DMS53 treated with DMSO at 0.1 percent for 48 hours (cell line): Measurements from ENCODE around the gene TMEM174.

Source experiments
- DNase-seq: peaks from one replicate; lab custom pipeline; 2025; ENCODE audit not compliant: unreplicated experiment; lab: John Stamatoyannopoulos, UW

Gene TMEM174, protein sequence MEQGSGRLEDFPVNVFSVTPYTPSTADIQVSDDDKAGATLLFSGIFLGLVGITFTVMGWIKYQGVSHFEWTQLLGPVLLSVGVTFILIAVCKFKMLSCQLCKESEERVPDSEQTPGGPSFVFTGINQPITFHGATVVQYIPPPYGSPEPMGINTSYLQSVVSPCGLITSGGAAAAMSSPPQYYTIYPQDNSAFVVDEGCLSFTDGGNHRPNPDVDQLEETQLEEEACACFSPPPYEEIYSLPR

GRCh38 chr5:73172951-73173350, at the start of gene TMEM174:
Gene TMEM174, plus strand, starts transcription at chr5:73173193. Its CDS starts 51 bp downstream, at chr5:73173244.
- DNase-seq, result no peak

GRCh38 chr5:73125289-73125688, 47.7 kb upstream of the TMEM174 start:
- DNase-seq, result no peak

DNA sequence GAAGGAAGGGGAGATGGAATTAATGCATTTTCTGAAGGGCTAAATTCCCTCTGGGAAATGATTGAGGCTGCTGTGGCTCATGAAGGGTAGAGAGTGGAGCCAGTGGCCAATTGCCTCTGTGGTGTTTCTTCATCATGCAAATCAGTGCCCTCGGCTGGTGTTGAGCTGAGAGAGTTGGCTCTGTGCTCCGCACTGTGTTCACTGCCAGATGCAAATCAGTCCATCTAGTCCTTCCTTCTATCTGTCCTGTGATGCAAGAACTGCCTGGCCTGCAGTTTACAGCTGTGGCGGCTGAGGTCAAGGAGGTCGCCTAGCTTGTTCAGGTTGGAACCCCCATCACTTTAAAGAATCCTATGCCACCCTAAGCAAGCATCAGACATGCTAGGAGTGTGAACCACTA, 46.6 kb upstream of the TMEM174 start:
- DNase-seq, result no peak

GRCh38 chr5:73126957-73127356, 46.0 kb upstream of the TMEM174 start:
- DNase-seq, result no peak

DNA sequence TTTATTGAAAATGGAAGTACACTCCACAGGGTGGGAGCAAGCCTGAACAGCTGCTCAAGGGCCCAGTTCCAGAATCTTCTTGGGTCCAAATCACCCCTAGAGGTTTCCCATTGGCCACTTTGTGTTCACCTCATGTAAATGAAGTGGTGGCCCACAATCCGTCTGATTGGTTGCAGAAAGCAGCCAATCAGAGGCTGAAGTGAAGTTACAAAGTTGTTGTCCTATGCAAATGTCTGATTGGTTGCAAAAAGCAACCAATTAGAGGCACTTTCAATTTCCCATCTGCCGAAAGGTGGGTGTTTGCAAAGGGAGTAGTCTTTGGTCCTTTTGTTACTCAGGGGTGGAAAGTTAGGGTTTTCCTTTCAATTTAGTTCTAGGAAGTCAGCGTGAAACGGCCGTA, 43.9 kb upstream of the TMEM174 start:
- DNase-seq, result no peak

DNA sequence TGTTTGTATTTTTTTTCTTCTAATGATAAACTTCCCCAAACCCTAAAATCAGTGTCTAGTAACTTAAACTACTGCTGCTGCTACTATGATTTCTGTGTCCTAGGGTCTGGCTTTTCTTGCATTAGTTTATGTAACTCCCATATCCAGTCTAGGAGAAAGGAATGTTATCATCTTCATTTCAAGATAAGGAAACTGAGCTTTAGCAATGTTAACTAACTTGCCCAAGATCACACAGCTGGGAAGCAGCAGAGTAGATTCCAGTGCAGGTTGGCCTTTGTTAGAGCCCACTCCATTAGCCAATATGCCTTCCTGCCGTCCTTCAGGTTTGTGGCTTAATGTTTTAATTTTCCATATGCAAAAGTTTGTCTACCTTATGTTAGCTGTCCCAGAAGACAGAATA, 42.2 kb upstream of the TMEM174 start:
- DNase-seq, result no peak

DNA sequence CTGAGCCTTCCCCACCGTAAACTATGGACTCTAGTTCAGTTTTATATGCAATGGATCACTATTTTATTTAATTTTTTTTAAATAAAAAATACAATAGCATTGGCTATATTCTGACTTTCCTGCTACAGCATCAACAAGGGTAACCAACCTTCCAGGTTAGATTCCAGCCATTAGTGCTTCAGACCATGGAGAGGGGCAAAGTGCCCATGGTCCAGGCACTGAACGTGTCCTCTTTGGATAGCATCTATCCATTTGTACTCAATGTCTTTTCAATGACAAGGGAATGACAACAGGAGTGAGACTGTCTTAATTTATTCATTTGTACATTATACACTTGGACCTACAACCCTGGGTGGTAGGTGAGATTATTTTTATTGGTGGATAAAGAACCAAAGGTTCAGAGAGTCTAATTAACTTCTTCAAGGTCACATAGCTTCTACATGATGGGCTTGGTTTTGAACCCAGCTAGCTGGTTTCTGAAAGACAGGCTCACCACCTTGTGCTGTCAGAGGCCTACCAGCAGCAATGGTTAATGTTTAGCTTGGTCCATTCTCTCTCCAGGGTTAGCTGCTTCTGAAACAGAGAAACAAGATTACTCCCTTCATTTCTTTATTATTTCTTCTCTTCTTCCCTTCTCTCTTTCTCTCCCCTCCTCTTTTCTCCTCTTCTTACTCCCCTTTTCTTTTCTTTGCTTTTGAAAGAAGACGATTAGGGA, 41.1 kb upstream of the TMEM174 start:
- DNase-seq, result no peak

DNA sequence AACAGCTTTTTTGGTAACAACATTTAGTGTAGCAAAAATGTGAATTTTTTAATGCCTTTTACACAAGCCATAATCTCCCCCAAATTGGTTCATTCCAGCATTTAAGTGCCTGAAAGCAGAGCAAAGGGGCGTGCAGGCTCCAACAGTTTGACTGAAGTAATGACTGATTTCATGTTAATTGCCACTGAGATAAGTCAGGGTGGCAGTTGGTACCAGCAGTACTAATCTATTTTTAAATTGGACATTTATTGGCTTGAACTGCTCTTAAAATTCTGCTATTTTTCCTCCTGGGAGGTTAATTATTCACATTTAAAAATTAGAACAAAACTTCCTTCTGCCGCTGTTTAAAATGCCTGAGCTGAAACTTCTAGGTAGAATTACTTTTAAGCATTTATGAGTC, 40.2 kb upstream of the TMEM174 start:
- no peak for DNase-seq

GRCh38 chr5:73135021-73135420, 38.0 kb upstream of the TMEM174 start:
- no peak for DNase-seq

DNA sequence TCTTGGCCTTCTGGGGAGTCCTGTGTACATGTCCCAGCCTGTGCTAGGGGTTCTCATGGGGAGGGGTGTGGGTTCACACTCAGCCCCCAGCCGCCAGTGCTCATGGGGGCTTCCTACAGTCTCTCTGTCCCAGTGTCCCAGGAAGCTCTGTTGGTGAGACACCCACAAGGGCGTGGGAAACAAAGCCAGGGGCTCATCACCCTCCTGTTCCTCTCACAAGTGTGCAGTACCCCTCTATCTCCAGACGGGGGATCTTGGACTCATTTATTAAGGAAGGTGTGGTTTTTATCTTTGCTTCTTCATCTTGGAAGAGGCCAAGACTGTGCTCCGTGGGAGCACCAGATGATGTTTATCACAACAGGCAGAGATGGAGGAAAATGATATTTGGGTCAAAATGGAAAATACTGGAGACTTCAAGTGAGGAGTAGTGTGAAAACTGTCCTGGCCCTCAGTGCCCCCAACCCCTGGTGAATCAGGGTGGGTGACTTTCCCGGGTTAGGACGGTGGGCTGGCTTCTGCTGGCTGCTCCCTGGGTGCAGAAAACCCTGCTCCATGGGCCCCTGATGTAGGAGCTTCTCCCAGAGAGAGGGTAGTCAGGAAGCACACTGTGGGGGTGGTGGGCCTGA, 37.5 kb upstream of the TMEM174 start:
- no peak for DNase-seq

GRCh38 chr5:73136055-73136562, 36.9 kb upstream of the TMEM174 start:
- no peak for DNase-seq

DNA sequence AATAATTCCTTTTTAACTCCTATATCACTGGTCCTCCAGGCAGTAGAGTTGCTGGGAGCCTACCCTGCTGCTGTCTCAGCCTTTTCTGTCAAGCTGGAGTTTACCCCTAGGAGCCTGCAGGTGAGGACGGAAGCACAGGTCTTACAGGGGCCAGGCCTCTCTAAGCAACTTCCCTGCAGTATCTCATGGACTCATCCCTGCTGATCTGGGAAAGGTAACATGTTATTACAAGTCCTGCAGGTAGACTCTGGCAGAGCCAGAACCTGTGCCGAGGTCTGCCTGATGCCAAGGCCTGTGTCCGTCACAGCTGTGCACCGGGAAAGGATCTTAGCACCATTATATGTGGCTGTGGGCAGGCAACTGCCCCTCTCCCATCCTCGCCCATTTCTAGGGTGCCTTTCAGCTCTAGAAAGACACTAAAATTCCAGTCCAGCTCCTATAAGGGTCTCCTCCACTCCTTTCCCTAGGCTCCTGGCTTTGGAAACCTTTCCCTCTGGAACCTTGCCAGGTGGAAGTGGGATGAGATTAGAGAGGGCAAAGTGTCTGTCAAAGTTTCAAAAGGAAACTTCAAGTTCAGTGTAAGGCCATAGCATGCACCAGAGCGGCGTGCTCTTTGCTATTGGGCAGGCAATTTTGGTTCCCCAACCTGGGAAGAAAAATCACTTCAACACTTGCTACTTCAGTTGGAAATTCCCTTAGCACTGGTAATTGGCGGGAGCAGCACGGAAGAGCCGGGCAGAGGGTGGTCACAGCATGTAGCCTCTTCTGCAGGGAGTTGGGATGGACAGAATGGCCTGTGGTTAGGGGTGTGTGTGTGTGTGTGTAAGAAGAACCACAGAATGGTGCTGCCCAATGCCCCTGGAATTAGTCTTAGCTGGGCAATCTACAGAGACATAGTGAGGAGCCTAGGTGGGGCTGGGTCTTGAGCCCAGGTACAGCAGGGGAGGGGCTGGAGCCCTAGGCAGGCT, 35.1 kb upstream of the TMEM174 start:
- DNase-seq, result no peak

GRCh38 chr5:73139485-73139884, 33.5 kb upstream of the TMEM174 start:
- no peak for DNase-seq

DNA sequence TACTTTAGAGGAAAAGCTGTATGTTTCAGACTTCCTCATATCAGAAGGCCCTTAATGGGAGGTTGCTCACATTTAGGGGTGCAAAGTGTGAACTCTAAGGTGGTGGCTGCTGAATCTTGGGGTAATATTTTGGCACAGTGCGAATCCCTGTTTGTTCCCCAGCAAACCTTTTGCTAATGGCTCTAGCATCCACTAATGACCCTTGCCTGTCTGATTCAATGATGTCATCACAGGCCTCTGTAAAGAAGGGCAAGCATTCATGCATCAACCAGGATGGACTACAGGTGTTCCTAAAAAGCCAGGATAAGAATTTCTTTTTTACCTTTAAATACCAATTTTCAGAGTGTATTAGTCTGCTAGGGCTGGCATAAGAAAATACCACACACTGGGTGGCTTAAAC, 32.2 kb upstream of the TMEM174 start:
- no peak for DNase-seq

DNA sequence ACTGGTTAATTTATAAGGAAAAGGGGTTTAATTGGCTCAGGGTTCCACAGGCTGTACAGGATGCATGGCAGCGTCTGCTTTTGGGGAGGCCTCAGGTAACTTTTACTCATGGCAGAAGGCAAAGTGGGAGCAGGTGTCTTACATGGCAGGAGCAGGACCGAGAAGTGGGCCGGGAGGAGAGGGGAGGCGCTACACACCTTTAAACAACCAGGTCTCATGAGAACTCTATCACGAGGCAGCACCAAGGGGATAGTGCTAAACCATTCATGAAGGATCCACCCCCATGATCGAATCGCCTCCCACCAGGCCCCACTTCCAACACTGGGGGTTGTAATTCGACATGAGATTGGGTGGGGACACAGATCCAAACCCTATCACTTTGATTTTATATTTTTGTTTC, 31.0 kb upstream of the TMEM174 start:
- DNase-seq, result no peak

GRCh38 chr5:73143716-73144115, 29.3 kb upstream of the TMEM174 start:
- DNase-seq, result no peak

DNA sequence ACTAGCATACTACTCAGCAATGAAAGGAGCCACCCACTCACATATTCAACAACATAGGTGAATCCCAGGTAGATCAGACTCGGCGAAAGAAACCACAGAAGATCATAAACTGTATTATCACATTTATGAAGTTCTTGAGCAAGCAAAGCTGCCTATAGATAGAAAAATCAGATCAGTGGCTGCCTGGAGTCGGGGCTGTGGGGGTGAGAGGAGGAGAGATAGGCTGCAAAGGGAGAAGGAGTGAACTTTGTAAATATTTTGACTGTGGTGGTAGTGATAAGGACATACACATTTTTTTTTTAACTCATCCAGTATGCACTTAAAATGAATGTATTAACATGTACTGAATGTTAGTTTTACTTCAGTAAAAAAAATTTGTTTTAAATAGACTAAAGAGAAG, 23.5 kb upstream of the TMEM174 start:
- no peak for DNase-seq

DNA sequence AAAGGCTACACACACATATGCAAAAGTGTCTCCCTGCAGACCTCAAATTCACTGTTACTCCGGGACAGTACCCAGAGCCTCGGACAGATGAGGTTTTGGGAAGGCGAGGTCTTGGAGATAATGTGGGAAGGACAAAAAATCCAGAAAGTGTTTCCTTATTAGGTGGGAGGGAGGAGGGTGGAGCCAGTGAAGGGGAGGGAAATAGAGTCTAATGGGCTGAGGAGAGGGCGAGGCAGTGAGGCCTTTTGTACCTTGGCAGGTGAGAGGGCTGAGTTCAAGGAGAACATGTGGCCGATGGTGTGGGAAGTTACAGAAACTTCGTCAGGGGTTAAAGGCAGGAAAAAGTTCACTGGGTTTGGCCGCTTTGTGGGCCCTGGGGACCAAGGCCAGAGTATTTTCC, 22.1 kb upstream of the TMEM174 start:
- no peak for DNase-seq

DNA sequence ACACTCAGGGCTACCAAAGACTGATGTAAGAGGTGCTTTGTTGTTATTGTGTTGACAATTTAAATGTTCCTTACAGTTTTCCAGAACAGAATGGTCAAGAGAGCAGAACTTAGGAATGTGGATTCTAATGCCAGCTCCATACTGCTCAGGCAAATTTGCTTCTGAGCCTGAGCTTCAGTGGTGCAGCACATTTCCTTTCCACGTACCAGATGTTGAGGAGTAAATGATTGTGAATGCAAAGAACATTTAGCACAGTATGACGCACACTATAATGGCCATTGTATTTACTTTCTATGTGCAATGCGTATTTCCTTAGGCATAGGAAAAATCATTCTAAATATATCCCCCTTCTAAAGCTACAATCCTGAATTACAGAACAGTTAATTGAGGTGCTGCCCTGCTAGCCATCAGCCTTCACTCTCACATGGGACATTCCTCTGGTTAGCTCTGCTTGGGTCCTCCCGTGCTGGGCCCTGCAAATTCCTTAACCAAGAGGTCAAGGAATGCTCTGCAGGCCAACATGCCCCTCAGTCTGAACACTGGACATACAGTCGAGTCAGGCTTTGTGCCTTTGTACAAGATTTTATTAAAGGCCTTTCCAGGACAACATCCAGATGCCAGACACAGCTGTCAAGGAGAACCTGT, 21.1 kb upstream of the TMEM174 start:
- no peak for DNase-seq
